NCI-H146 (cell line): ENCODE data around the gene PLEKHJ1.
"Not testable (repeated sequence)": the region's sequence is repeated elsewhere in the genome, so short reads cannot be mapped to it uniquely, and the experiment has no call there.

Source experiments
- DNase-seq: peaks from one replicate; lab custom pipeline; 2025; lab: John Stamatoyannopoulos, UW

PLEKHJ1 gene

GRCh38 chr19:2236314-2237050 is at the start of gene PLEKHJ1, which contains the start of gene SF3A2:
PLEKHJ1 (minus strand) TSS chr19:2236329; CDS start chr19:2236248, 81 bp downstream.
SF3A2 (plus strand) TSS chr19:2236824; CDS start chr19:2243419, 6,595 bp downstream.
- peak; percentile 93 for DNase-seq

GRCh38 chr19:2283835-2284507 is 47.8 kb upstream of the PLEKHJ1 start:
- no peak for DNase-seq

GRCh38 chr19:2282862-2283237 is 46.7 kb upstream of the PLEKHJ1 start:
- DNase-seq: no peak

DNA sequence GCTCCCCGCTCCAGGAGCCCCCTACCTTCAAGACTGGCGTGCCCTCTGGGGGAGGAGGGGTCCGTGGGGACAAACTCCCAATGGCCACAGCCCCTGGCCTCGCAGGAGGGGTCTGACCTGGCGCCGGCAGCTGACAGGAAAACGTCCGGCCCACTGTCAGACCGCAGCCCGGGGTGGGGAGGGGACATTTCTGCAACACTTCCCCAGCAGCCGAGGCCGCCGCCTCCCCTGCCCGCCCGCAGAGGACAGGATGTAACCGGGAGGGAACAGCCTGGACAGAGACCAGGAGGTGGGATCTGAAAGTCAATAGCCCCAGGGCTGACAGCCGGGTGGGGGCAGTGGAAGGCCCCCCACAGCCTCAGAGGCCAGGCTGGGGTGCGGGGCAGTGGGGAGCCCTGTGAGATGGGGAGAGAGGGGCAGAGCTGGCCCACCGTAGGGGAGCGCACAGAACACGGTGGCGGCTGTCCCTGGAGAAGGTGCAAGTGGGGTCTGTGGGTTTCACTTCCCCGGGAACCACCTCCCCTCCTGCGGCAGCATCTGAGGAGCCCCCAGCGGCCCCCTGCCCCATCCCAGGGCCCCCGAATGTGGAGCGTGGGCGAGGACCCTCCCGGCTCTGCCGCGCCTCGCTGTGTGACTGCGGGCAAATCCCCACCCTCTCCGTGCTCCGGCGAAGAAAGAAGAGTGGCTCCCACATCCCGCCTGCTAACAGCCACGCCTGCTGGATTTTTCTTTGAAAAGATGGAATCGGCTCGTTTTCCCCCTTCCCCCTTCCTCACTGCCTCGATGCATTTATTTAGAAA is 46.1 kb upstream of the PLEKHJ1 start, which contains the start of gene PEAK3:
Gene PEAK3, minus strand, starts transcription at position 114 of the 800 bp plus-strand sequence. CDS start 1,244 bp downstream, outside the sequence.
- peak; percentile 12 for DNase-seq

DNA sequence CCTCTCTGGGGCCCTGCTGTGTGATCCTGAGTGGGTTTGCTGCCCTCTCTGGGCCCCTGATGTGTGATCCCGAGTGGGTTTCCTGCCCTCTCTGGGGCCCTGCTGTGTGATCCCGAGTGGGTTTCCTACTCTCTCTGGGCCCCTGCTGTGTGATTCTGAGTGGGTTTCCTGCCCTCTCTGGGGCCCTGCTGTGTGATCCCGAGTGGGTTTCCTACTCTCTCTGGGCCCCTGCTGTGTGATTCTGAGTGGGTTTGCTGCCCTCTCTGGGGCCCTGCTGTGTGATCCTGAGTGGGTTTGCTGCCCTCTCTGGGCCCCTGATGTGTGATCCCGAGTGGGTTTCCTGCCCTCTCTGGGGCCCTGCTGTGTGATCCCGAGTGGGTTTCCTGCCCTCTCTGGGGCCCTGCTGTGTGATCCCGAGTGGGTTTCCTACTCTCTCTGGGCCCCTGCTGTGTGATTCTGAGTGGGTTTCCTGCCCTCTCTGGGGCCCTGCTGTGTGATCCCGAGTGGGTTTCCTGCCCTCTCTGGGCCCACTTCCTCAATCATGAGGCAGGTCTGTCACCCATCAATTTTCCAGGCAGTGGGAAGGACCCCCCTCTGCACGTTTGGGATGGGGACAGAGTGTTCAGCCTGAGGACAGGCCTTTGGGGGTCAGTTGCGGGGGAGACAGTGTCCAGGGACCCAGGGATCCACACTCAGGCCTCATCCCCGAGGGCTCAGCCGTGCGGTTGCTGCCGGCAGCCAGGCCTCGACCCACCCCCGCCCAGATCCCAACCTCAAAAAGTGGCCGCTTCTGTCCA is 45.3 kb upstream of the PLEKHJ1 start:
- DNase-seq: not testable (repeated sequence)

DNA sequence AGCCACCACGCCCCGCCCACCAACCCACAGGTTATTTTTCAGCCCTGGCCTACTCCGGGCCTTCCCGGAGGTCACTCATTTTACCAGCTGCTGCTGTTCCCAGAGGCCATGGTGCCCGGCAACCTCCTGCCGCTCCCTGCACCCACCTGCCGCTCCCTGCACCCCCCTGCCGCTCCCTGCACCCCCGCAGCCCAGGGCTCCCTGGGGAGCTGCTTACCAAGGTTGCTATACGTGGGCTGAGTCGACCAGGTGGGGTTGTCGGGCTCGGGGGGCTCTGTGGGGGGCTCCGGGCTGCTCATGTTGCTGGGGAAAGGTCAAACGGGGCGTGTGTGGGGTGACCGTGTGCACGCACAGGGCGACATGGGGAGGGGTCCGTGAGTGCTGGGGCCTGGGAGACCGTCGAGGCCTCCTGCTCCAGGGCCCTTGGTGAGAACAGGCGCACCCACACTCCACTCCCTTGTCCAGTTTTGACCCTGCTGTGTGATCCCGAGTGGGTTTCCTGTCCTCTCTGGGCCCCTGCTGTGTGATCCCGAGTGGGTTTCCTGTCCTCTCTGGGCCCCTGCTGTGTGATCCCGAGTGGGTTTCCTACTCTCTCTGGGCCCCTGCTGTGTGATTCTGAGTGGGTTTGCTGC is 44.6 kb upstream of the PLEKHJ1 start:
- DNase-seq: no peak

DNA sequence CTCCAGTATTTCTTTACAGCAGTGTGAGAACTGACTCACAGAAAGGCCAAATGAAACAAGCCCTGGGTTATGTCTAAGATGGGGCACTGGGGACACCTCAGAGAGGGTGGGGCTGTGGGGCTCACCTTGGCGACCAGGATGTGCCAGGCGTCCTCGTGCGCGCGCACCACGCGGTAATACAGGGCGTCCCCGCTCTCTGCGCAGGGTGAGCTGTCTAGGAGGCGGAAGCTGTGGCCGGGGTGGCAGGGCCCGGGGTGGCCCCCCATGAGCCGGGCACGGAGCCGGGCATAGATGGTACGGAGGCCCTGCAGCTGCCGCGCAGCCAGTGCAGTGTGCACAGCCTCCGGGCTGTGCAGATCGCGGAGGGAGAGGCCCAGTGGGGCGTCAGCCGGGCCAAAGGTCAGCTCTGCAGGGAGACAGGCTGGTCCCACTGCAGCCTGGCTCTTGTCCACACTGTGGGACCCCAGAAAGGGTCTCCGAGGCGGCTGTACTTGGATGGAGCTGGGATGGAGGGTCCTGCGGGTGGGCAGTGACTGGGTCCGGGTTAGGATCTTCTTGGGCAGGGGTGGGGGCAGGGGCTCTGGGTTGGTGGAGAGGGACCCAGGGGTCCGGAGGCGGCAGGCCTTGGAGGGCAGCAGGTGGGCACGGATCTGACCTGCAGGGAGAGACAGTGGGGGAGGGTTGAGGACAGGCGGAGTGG is 42.5 kb upstream of the PLEKHJ1 start:
- DNase-seq: no peak

GRCh38 chr19:2277138-2277537 is 41.0 kb upstream of the PLEKHJ1 start:
- DNase-seq: no peak

DNA sequence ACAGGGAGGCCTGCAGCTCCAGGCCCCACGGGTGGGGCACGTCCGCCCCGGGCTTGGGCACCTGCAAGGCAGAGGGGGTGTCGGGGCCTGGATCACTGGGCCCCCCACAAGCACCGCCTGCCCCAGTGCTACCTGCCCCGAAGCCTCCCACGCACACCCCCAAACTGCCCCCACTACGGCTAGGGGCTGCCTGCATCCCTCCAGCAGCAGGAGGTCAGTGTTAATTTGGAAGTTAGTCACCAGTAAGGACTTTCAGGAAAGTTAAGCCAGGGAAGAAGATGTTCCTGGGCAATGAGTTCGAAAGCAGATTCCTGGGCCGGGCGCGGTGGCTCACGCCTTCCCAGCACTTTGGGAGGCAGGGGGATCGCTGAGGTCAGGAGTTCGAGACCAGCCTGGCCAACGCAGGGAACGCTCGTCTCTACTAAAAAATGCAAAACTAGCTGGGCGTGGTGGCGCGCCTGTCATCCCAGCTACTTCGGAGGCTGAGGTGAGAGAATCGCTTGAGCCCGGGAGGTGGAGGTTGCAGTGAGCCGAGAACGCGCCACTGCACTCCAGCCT is 40.4 kb upstream of the PLEKHJ1 start:
- DNase-seq: no peak

GRCh38 chr19:2275588-2276428 is 39.7 kb upstream of the PLEKHJ1 start:
- DNase-seq: no peak

- DNase-seq: peak; percentile 27
Measured at GRCh38 chr19:2274931-2275535, 38.9 kb upstream of the PLEKHJ1 start.

- no peak for DNase-seq
Measured at GRCh38 chr19:2274185-2274711, 38.1 kb upstream of the PLEKHJ1 start.

DNA sequence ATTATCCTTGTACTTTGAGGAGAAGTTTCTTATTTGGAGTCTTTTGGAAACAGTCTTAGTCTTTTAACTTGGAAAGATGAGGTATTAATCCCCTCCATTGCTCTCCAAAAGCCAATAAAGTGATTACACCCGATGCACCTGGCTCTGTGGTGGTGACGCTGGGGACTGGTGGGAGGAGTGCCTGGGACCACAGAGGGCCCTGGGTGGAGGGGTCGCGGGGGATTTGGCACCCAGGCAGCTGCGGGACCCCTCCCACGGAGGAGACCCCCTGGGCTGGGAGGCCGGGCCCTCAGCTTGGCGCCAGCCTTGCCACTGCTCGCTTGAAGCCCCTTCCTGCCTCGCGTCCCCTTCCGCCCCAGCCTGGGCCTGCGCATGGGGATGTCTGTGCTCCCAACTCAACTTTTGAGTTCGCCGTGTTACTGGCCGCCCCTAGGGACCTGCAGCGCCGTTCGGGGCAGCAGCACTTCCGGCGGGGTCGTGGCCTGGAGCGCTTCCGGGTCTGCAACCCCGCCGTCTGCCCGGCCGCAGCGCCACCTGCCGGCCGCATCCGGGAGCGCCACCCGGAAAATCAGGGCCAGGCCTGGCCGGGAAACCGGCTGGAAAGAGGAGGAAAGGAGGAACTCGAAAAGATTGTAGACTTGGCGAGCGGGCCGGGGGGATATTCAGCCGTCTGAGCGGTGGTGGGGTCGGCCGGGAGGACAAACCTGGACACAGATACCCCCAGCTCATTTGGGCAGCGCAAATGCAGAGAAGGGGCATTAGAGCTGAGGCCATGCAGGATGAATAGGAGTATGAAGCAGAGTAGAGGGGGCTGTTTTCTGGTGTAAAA is 37.4 kb upstream of the PLEKHJ1 start:
- peak; percentile 20 for DNase-seq

- no peak for DNase-seq
Measured at GRCh38 chr19:2271234-2272103, 35.3 kb upstream of the PLEKHJ1 start.

GRCh38 chr19:2270423-2271233 is 34.5 kb upstream of the PLEKHJ1 start:
- DNase-seq: peak; percentile 64

DNA sequence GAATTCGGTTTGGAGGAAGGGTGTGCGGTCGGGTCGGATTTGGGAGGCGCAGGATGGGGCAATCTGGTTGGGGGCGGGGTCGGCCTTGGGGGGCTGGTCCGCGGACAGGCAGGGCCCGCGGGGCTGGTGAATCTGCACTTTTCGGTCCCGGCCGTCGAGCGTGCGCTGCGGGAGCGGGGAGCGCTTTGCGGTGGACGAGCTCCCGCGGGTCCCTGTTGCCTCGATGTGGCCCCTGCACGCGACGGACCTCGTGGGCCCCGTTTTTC is 34.0 kb upstream of the PLEKHJ1 start:
- no peak for DNase-seq
